Stimulated activated CD8-positive, alpha-beta memory T cell treated with anti-CD3 and anti-CD28 coated beads, Interleukin-15, amount 100 ng/mL, for 48 hours (primary cell): ENCODE measurements around the gene ZFYVE1.

Experiments
- DNase-seq, 2 donors: peaks; one replicate each; pipeline ENCODE4 v3.0.0-alpha.2; 2020; ENCODE audit warnings: low read depth in 2 of 2

The ZFYVE1 gene

GRCh38 chr14:72921396-72921795, 105.5 kb downstream of the ZFYVE1 start:
- DNase-seq, result no peak

GRCh38 chr14:72920008-72920407, 106.9 kb downstream of the ZFYVE1 start:
- DNase-seq, result no peak
